ENCODE measurements around the gene TUBA4B.

Gene TUBA4B

GRCh38 chr2:219271021-219271420 lies 18.0 kb downstream of the TUBA4B start:
- no peak for ATAC-seq
- no peak for TF ChIP-seq CREB5 (CRISPR knock-in tag; IDR thresholded peaks at IDR 0.05; ENCODE audit: low read depth)

- no peak for ATAC-seq
- TF ChIP-seq CSDC2 (CRISPR knock-in tag; IDR thresholded peaks at IDR 0.05), result no peak
- TF ChIP-seq RARB (CRISPR knock-in tag; IDR thresholded peaks at IDR 0.05), result no peak
- TF ChIP-seq ARNTL (CRISPR knock-in tag; IDR thresholded peaks at IDR 0.05; ENCODE audit: borderline replicate concordance, low read depth), result no peak
- no peak for TF ChIP-seq ISL1 (CRISPR knock-in tag; IDR thresholded peaks at IDR 0.05)
- TF ChIP-seq SNAI2 (CRISPR knock-in tag; IDR thresholded peaks at IDR 0.05), result no peak
- TF ChIP-seq ZNF70 (CRISPR knock-in tag; IDR thresholded peaks at IDR 0.05), result no peak
- TF ChIP-seq PATZ1 (CRISPR knock-in tag; IDR thresholded peaks at IDR 0.05; ENCODE audit: borderline replicate concordance), result no peak
- TF ChIP-seq TOX (CRISPR knock-in tag; IDR thresholded peaks at IDR 0.05; ENCODE audit: borderline replicate concordance), result no peak
- no peak for TF ChIP-seq GLIS3 (CRISPR knock-in tag; IDR thresholded peaks at IDR 0.05)
- no peak for TF ChIP-seq ESRRG (CRISPR knock-in tag; IDR thresholded peaks at IDR 0.05)
- no peak for TF ChIP-seq POU6F1 (CRISPR knock-in tag; IDR thresholded peaks at IDR 0.05; ENCODE audit: borderline replicate concordance, low read depth)
- no peak for TF ChIP-seq PPARA (CRISPR knock-in tag; IDR thresholded peaks at IDR 0.05; ENCODE audit: borderline replicate concordance)
- TF ChIP-seq ZFP3 (CRISPR knock-in tag; IDR thresholded peaks at IDR 0.05), result no peak
- TF ChIP-seq CREB5 (CRISPR knock-in tag; IDR thresholded peaks at IDR 0.05; ENCODE audit: low read depth), result no peak
- TF ChIP-seq ZC3H10 (CRISPR knock-in tag; IDR thresholded peaks at IDR 0.05), result no peak
Observed at GRCh38 chr2:219272356-219272755, 19.3 kb downstream of the TUBA4B start.

GRCh38 chr2:219272995-219273394 lies 20.0 kb downstream of the TUBA4B start:
- no peak for ATAC-seq
- TF ChIP-seq CSRNP3 (CRISPR knock-in tag; IDR thresholded peaks at IDR 0.05), result no peak
- TF ChIP-seq BACH2 (CRISPR knock-in tag; IDR thresholded peaks at IDR 0.05; ENCODE audit: borderline replicate concordance), result no peak
- TF ChIP-seq ESRRG (CRISPR knock-in tag; IDR thresholded peaks at IDR 0.05), result no peak
- TF ChIP-seq CREB5 (CRISPR knock-in tag; IDR thresholded peaks at IDR 0.05; ENCODE audit: low read depth), result no peak
- no peak for TF ChIP-seq SNAI2 (CRISPR knock-in tag; IDR thresholded peaks at IDR 0.05)
- TF ChIP-seq TCF4 (CRISPR knock-in tag; IDR thresholded peaks at IDR 0.05; ENCODE audit: borderline replicate concordance), result no peak
- no peak for TF ChIP-seq ZNF8 (CRISPR knock-in tag; IDR thresholded peaks at IDR 0.05)
- no peak for TF ChIP-seq ZFP30 (CRISPR knock-in tag; IDR thresholded peaks at IDR 0.05)
- no peak for TF ChIP-seq ISL1 (CRISPR knock-in tag; IDR thresholded peaks at IDR 0.05)
- no peak for TF ChIP-seq RARB (CRISPR knock-in tag; IDR thresholded peaks at IDR 0.05)

- ATAC-seq, result no peak
- TF ChIP-seq ZNF70 (CRISPR knock-in tag; IDR thresholded peaks at IDR 0.05) (no peak), OSR1 (CRISPR knock-in tag; IDR thresholded peaks at IDR 0.05) (no peak), TOX (CRISPR knock-in tag; IDR thresholded peaks at IDR 0.05; ENCODE audit: borderline replicate concordance) (no peak), ISL1 (CRISPR knock-in tag; IDR thresholded peaks at IDR 0.05) (no peak), CSRNP3 (CRISPR knock-in tag; IDR thresholded peaks at IDR 0.05) (no peak), ZNF565 (CRISPR knock-in tag; conservative IDR thresholded peaks at IDR 0.05; ENCODE audit: low read depth) (no peak), PATZ1 (CRISPR knock-in tag; IDR thresholded peaks at IDR 0.05; ENCODE audit: borderline replicate concordance) (no peak), BACH2 (CRISPR knock-in tag; IDR thresholded peaks at IDR 0.05; ENCODE audit: borderline replicate concordance) (no peak), SNAI2 (CRISPR knock-in tag; IDR thresholded peaks at IDR 0.05) (no peak), ZFP3 (CRISPR knock-in tag; IDR thresholded peaks at IDR 0.05) (no peak), CREB5 (CRISPR knock-in tag; IDR thresholded peaks at IDR 0.05; ENCODE audit: low read depth) (no peak)
Observed at GRCh38 chr2:219273937-219274336, 20.9 kb downstream of the TUBA4B start.
